SIG-M5 treated with dmso at 0.1 percent for 504 hours (cell line): ENCODE data around the gene PARVA.

Experiments
- DNase-seq: peaks from one replicate; lab custom pipeline; 2025; ENCODE audit not compliant: unreplicated experiment; lab: John Stamatoyannopoulos, UW

Gene PARVA

DNA sequence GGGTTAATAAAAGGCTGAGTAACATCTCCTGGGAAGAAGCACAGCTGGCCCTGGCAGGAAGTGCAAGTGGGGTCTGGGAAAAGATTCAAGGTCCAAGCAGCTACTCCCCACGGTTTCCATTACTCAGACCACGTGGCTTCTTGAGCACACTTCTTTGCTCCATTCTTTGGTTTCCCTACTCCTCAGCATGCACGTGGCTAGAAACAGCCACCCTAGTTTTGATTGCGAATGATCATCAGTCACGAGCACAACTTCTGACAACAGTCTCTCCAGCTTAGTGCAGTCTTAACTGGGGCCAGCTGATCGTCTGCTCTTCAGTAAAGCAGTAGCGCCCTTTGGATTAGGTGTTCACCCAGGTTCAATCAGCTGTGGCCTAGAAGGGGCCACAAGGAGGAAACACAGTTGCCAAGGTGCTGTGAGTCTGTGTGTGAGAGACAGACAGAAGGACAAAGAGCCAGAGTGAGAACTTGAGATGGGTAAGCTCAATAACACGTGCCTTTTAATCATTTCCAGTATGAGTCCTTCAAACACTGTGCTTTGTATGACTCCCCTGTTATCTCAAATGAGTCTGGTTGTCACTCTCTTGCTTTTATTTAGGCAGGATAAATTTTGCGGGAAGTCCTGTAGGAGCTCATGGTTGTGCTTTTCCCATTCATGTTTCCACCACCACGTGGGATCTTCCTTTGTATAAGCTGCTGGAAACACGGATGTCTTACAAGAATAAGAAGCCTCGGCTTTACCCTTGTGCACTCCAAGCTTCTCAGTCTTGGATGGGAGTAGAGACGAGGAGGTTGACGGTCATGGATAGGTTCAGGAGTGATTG is 901 bp upstream of the PARVA start:
- DNase-seq: no peak

DNA sequence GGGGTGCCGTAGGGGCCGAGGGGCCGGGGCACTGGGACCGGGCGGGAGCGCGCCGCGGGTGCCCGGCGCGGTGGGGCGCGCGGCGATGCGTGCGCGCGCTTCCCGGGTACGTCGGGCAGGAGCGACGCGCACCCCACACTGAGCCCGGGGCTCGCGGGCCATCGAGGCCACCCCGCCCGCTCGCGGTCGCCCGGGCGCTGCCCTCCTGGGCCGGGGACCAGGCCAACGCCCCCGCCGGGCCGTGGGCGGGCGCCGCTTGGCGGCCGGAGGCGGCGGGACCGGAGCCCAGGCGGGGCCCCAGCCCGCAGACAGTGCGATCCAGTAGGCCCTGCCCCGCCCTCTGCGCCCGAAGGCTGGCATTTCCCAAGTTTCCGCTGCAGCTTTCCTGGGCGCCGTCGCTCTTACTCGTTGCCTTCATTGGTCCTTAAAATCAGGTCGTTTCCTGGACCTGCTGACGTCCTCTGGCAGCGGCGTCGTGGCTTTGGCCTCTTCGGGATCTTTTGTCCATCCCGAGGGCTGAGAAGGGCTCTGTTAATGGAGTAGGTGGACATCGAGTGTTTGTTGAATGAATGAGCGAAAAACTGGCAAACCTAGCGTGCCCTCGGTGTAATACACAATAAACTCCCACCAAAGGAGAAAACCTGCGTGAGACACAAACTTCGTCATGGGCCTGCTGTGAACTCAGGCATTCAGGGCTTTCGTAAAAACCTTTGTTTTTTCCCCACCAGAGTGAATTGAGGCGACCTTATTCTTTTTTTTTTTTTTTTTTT is 638 bp downstream of the PARVA start:
- no peak for DNase-seq

DNA sequence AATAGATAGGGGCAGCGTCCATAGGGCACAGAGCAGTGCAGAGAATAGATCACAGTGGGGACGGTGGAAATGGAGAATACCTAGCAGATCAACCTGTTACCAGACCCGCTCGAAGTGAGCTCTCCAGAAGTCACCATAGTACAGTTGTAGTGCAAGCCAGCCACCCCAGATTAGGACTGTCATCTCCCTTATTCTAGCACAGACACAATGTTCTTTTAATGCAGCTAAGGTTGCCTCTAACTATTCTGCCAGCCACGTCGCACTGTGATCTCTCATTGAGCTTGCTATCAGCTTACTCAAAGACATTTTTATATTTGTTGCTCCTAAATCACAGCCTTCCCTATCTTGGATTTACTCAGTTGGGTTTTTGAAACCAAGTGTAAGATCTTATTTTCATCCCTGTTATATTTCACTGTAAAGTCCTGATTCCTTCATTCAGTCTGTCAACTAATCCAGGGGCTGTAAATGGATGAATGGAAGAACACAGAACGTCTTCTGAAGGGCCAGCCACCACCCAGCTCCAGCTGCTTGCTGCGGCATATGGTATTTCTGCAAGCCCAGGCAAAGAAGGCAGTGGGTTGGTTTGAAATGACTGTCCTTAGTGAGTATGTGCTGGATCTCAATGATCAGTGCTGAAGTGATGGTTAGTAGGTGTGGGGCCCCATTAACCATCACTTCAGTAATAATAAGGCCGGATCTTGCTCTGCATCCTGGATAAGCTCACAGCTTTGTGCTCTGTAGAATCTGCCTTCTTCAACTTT is 3.4 kb downstream of the PARVA start:
- DNase-seq: no peak

DNA sequence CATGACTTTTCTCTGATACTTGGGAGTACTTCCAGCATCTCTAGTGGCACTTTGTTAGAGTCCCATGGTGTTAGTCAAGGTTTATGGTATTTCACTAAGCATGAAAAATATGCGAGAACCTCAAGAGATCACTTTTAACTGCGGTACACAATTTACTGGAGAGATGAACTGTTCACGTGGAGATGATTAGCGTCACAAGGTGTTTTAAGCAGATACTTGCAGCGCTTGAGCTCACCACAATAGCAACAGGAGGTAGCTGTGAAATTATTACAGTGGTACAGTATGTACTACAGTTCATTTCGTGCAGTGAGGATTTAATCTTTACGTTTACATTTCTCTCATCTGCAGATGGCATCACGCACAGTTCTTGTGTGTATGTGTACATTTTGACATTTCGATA is 4.5 kb downstream of the PARVA start:
- DNase-seq: no peak

DNA sequence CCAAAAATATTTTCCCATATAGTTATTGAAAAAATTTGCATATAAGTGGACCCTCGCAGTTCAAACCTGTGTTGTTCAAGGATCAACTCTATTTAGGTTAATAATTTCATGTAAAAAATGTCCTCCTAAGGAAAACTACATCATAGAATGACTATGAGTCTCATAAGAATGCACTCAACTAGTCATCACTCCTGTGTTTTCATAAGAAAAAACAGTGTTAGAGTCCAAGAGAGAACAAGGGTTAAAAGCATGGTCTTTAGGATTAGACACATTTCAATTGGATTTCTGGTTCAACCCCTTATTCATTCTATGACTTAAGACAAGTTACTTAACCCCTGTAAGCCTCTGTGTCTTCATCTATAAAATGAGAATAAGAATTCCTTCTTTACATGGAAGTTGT is 5.1 kb downstream of the PARVA start:
- no peak for DNase-seq

DNA sequence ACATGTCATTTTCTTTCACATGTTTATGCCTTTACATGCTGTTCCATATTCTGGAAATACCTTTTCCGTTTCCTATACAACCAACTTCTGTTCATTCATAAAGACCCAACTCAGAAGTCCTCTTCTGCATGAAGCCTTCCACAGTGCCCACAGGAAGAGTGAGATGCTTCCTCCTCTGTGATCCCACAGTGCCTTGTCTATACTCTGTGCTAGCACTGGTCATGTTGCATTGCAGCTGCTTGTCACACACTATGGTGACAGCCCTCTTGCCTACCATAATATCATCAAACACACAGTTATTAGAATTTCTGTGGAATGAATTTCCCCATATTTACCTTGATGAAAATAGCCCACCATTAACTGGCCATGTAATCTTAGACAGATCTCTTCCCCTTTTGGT is 8.9 kb downstream of the PARVA start:
- no peak for DNase-seq

DNA sequence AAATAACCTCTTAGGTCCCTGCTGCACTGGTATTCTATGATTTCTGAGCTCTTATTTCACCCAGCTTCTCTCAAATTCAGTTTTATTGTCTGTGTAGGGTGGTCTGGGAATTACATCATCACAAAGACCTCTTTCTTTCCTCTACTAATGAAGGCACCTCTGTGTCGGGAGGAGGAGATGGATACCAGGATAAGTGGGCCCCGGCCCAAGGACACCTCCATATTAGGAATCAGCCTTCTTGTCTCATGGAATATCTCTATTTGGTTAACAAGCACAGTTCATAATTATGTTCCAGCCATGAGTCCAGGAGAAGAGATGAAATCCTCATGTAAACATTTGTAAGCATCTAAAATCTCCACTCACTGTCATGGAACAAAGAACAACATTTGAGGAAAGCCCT is 9.4 kb downstream of the PARVA start:
- DNase-seq: no peak

DNA sequence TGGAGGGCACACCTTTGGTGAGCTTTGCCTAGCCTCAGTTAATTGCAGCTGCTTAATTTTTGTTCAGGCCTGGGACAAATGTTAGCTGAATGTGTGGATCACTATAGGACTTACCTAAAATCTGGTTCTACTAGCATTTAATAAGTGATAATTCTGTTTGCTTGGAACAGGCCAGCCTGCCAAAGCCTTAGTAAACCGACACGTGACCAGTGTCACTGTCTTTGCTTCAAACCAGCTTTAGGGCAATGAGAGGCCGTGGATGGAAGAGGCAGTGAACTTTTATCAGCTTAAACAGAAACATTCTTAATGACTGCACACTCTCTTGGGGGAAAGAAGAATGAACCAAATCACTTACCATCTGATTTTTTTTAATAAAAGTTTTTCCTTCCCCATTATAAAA is 10.8 kb downstream of the PARVA start:
- no peak for DNase-seq

DNA sequence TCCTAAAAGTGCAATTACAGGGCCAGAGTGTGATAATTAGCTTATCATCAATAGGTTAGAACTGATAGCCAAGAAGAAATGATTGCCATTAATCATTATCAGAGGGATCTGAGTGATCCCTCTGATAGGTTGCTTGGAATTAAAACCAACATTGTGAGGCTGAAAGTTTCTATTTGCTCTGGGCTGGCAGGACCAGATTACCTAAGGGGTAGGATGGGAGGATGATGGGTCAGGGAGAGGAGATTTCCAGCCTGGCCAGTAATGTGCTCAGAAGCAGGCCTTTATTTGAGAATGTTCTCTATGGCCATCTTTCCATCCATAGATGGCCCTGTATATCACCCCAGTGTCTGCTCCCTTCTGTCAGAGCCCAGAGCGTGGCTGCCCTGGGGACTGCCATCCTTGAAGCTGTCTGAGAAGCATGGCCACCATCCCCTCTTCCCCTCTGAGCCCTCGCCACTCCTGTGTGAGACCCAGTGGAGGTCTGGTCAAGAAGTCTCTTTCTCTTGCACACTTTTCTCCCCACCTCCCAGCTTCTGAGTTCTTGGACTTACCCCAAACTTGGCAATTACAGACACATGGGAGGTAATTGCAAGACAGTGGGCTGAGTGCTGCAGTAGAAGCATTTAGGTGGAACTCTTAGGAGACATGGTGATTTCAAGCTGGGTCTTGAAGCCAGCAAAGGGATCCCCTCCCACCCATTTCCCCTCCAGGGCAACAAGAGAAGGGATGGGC is 11.7 kb downstream of the PARVA start:
- DNase-seq: no peak

DNA sequence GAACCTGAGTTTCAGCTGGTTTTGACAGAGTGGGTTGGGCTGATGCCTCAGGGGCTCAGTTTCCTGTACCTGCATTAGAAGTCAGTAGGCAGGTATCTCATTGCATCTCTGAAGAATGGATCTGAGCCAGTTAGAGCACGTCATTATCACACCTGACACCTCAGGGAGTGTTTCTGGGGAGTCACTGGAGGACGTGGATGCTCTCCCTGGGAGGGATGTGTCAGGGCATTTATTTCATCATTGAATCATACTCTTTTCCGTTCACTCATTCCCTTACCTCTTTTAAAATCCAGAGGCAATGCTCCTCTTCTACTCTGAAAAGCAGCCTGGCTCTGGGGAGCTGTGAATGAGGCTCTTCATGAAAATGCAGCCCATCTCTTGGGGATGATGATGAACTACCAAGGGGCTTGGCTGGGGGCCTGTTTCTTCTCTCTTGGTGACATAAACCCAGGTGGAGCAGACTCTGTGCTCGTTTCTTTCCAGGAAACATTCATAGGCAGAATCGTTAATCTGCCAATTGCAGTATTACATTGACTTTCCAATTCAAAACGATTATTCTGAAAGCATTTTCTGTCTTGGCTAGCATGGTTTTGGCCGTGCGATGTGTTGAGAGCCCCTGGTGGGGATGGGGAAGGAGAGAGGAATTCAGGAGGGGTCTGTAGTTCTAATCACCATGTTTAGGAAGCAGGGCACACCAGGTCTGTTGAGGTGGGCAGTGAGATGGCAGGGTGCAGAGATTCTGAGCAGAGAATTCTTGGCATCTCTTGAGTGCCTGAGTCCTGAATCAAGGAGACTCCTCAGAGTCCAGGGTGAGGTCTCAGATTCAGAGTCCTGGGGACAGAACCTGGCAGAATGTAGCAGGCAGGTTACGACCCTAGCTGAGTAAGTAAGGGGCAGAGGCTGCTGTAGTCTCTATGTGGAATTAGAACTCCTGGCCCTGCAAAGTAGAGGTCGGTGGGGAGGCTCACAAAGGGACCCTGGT is 12.6 kb downstream of the PARVA start:
- DNase-seq: no peak

DNA sequence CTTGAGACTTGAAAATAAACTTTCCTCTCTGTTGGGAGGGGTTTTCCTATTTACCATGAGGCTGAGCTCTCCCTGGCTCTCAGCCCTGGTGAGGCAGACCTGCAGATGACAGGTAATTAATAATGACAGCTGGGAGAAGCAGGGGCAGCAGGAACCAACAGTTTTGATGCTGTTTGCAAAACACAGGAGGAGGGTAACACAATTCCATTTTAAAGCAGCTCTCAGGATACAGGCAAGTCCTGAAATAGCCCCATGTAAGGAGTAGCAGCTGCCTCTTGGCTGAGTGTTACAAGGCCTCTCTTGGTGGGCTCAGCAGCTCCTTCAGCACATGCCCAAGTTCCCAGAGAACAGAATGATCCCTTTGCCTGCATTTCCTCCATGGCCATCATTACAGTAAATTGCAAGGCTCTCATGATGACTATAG is 13.3 kb downstream of the PARVA start:
- DNase-seq: no peak

DNA sequence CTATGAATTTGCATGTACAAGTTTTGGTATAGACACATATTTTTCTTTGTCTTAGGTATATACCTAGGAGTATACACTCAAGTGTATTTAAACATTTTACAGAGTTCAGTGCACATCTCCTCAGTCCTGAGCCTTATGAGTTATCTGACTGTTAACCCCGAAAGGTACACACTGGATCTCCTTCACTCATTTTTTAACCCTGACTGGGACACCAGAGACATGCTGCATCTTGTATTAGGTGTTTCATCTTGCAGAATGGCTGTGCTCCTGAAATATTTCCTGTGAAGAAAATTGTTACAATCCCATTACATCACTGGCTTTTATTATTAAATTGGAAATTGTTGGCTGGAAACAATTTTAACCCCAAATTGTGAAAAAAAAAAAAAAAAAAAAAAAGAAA is 15.3 kb downstream of the PARVA start:
- DNase-seq: no peak

DNA sequence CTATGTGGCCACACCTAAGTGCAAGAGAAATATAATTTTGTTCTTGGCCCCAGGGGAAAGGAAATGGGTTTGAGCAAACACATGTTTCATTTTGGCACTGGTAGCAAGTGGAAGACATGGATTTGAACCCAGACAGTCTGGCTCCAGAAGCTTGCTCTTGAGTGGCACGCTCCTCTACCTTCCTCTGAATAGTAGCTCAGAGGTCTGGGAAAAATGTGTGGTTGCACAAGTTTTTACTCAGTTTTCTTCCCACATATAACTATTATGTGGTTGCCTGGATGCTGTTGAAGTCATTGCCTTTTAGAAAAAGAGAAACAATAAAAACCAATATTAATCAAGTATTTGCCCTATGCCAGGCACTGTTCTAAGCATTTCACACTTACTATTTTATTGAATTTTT is 16.3 kb downstream of the PARVA start:
- no peak for DNase-seq

DNA sequence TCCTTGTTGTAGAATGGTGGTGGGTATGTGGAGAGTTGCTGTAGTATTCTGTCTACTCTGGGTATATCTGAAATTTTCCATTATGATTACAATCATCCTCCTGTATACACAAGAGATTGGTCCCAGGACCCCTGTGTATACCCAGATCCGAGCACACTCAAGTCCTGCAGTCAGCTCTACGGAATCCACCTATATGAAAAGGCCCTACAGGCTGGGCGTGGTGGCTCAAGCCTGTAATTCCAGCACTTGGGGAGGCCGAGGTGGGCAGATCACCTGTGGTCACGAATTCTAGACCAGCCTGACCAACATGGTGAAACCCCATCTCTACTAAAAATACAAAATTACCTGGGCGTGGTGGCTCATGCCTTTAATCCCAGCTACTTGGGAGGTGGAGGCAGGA is 17.2 kb downstream of the PARVA start:
- DNase-seq: no peak

DNA sequence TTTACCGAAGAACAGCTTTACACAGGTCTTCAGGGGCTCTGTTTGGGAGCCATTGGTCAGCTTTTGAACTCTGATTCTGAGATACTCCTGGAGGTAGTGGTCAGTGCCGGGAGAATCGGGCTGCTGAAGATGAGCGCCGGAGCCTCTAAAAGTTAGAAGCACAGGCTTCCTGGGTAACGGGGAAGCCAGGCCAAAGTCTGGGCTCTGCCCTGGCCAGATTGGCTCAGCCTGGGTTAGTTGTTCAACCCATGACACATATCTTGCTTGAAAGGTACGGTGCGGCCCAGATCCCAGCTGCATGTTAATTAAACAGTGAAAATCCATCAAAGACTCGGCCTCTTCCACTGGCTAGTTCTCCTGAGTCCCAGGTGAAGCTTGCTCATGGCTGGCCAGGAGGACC is 18.0 kb downstream of the PARVA start:
- no peak for DNase-seq

DNA sequence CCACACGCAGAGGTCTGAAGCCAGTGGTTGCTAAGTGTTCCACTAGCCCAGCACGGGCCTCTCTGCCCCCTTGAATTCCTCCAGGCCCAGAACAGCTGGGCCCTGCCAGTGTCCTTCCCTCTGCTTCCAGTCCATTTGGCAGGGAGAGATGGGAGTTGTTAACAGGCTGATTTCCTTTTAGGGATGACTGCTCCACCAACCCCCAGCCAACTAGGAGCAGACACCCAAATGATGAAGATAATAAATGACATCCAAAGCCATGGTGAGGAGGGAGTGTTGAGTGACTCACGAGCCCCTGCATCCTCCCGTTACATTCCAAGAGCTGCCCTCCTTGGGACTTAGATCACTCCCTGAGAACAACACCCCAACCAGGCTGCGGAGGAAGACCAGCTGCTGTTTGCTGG is 20.6 kb downstream of the PARVA start:
- no peak for DNase-seq

DNA sequence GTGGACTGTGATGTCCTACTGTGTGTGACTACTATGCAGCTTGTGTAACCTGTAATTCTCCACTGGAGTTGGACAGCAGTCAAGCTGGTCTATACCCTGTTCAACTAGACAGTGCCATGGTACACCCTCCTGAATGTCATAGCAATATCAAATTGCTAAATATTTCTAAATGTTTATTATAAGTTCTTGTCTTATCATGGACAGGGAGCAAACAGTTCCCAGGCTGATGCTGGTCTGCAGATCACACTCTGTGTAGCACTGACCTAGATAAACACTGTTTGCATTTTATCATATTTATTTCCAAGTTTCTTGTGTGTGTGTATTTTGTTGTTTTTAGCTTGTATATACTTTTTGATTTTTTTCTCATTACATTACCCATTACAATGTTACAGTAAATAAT is 22.0 kb downstream of the PARVA start:
- DNase-seq: no peak

DNA sequence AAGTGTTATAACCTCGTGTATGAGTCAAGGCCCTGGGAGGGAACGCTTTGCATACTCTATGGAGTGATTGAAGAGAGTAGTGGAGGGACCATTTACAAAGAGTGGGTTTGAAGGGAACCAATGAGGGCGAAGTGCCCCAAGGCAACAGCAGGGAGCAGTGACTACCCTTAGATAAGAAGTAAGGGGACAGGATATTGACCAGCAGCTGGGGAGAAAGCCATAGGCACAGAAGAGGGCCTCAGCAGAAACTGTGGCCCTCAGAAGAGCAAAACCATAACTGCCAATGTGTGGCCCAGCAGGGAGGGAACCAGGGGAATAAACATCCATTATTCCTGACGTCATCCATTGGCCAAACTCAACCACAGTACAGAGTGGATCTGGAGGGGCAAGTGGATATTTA is 24.7 kb downstream of the PARVA start:
- DNase-seq: no peak

DNA sequence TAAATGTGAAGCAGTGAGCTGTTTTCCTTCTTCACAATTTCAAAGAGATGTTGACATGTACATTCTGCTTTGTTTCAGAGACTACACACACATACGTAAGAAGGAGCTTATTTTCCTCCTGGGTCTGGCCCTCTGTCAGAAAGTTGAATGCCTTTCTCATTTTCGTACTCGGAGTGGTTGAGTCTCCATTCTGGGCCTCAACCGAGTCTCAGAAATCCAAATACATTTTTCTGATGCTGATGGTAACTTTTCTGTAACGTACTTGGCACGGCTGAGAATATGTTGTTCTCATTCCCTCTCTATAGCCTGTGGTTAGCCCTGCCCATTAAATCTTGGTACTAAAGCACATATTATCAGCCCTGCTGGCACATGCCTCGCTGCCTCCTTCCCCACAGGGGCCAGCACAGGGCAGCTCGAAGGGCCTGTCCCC is 25.3 kb downstream of the PARVA start:
- DNase-seq: no peak
